Skeletal muscle satellite cell (primary cell): ENCODE data around the gene MCC.

Source experiments
- H3K27me3 ChIP-seq: 2 replicates; pipeline ENCODE4 v1.7.0; 2013; ENCODE audit warnings: low read length; ENCODE audit not compliant: control insufficient read depth, insufficient read depth
- H3K36me3 ChIP-seq: 2 replicates; pipeline ENCODE4 v1.7.0; 2013; ENCODE audit warnings: mild to moderate bottlenecking, control low read depth, low read length; ENCODE audit not compliant: insufficient read depth
- H3K4me1 ChIP-seq: 2 replicates; pipeline ENCODE4 v1.7.0; 2013; ENCODE audit warnings: low read length; ENCODE audit not compliant: control insufficient read depth, insufficient read depth
- H3K4me2 ChIP-seq: 2 replicates; pipeline ENCODE4 v1.7.0; 2013; ENCODE audit warnings: mild to moderate bottlenecking, low read length
- H3K4me3 ChIP-seq: 2 replicates; pipeline ENCODE4 v1.7.0; 2013; ENCODE audit warnings: low read length
- H3K9ac ChIP-seq: 2 replicates; pipeline ENCODE4 v1.7.0; 2013; ENCODE audit warnings: mild to moderate bottlenecking, low read depth, low read length, moderate library complexity
- H3K9me3 ChIP-seq: replicated peaks from 2 replicates; pipeline ENCODE4 v1.7.0; 2013; ENCODE audit warnings: mild to moderate bottlenecking, control low read depth, low read length

MCC gene

GRCh38 chr5:113513384-113514288 lies 25.4 kb upstream of the MCC start, which contains the start of gene YTHDC2:
YTHDC2 (plus strand) TSS chr5:113513694; CDS start chr5:113513896, 202 bp downstream.
- Histone ChIP-seq H3K27me3 (no peaks in the 10 kb centered on the region), H3K9ac (peak within 1 kb of the TSS; percentile 97), H3K4me1 (peaks cover 17% of the 10 kb centered on the region), H3K4me3 (peak within 1 kb of the TSS; percentile 89), H3K9me3 (no peaks in the 10 kb centered on the region), H3K4me2 (peak within 1 kb of the TSS; percentile 94), H3K36me3 (no peaks in the 10 kb centered on the region)

- Histone ChIP-seq H3K36me3 (no peaks in the 10 kb centered on the region), H3K27me3 (no peaks in the 10 kb centered on the region), H3K4me3 (no peak overlapping the region), H3K9ac (no peak overlapping the region), H3K9me3 (no peaks in the 10 kb centered on the region), H3K4me1 (peaks cover 20% of the 10 kb centered on the region), H3K4me2 (no peak overlapping the region)
These were observed 24.1 kb upstream of the MCC start for GRCh38 chr5:113512341-113512740.

GRCh38 chr5:113510836-113511451 lies 22.7 kb upstream of the MCC start:
- no peaks in the 10 kb centered on the region for H3K9me3 ChIP-seq
- H3K36me3 ChIP-seq: no peaks in the 10 kb centered on the region
- H3K9ac ChIP-seq: no peak overlapping the region
- no peak overlapping the region for H3K4me2 ChIP-seq
- H3K27me3 ChIP-seq: no peaks in the 10 kb centered on the region
- peaks cover 20% of the 10 kb centered on the region for H3K4me1 ChIP-seq
- H3K4me3 ChIP-seq: no peak overlapping the region

DNA sequence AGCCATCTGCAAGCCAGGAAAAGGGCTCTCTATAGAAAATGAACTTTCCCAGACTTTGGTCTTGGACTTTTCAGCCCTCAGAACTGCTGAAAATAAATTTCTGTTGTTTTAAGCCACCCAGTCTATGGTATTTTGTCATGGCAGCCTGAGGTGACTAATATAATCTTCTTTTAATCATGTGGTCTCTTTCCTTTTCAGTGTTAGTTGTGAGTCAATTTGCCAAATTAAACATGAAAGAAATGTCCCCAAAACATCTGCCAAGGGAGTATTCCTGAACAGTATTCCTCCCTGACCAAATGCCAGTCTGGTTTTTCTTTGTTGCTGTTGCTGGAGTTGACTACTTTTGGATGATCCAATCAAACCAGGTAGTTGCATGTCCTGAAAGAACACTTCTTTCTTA lies 20.5 kb upstream of the MCC start:
- Histone ChIP-seq H3K9ac (no peak overlapping the region), H3K27me3 (no peaks in the 10 kb centered on the region), H3K4me1 (peaks cover 8% of the 10 kb centered on the region), H3K4me3 (no peak overlapping the region), H3K4me2 (no peak overlapping the region), H3K9me3 (no peaks in the 10 kb centered on the region), H3K36me3 (no peaks in the 10 kb centered on the region)

DNA sequence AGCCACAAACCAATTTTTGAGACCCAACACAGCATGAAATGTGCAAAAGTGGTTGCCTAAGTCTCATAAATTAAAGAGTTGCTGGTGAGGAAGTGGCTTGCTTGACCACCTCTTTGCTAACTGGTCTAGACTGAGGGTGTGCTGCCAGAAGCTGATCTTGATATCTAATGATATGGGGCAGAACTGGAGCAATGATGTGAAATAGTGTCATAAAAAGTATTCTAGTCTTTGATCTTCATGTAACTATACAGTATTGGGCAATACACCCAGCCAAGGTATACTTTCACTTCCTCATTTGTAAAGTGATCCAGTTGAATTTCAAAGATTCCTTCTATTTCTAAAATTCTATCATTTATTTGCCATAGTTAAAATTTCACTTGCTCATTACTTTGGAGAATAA lies 19.3 kb upstream of the MCC start:
- no peak overlapping the region for H3K9ac ChIP-seq
- H3K9me3 ChIP-seq: no peaks in the 10 kb centered on the region
- H3K27me3 ChIP-seq: no peaks in the 10 kb centered on the region
- no peak overlapping the region for H3K4me2 ChIP-seq
- no peak overlapping the region for H3K4me3 ChIP-seq
- peaks cover 8% of the 10 kb centered on the region for H3K4me1 ChIP-seq
- H3K36me3 ChIP-seq: no peaks in the 10 kb centered on the region

DNA sequence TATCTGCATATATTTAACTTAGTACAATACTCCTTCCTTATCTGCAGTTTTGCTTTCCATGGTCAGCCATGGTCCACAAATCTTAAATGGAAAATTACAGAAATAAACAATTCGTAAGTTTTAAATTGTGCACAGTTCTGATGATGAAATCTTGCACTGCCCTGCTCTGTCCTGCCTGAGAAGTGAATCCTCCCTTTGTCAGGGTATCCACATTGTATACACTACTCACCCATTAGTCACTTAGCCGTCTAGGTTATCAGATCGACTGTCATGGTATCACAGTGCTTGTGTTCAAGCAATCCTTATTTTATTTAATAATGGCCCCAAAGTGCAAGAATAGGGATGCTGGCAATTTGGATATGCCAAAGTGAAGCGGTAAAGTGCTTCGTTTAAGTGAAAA lies 16.9 kb upstream of the MCC start:
- Histone ChIP-seq H3K4me2 (no peak overlapping the region), H3K9ac (no peak overlapping the region), H3K9me3 (no peaks in the 10 kb centered on the region), H3K27me3 (no peaks in the 10 kb centered on the region), H3K36me3 (no peaks in the 10 kb centered on the region), H3K4me1 (peaks cover 8% of the 10 kb centered on the region), H3K4me3 (no peak overlapping the region)

DNA sequence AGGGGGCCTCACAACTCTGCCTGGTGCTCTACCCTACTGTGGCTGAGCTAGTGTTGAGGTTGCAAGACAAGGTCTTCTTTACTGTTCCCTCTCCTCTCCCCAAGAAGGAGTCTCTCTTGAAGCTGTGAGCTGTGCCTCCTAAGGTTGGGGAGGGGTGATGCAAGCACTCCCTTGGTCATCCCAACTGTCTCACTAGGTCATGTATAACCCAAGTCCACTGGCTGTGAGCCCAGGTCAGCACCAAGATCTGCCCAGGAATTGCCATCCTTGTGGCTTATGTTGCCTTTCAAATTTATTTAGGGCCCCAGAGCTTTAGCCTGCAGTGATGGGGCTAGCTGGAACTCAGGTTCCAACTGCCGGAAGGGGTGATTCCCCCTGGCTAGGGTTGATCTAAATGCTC lies 14.9 kb upstream of the MCC start:
- Histone ChIP-seq H3K4me3 (no peak overlapping the region), H3K9ac (no peak overlapping the region), H3K4me1 (no peaks in the 10 kb centered on the region), H3K9me3 (no peaks in the 10 kb centered on the region), H3K36me3 (no peaks in the 10 kb centered on the region), H3K4me2 (no peak overlapping the region), H3K27me3 (no peaks in the 10 kb centered on the region)

- Histone ChIP-seq H3K4me2 (no peak overlapping the region), H3K4me1 (no peaks in the 10 kb centered on the region), H3K9me3 (no peaks in the 10 kb centered on the region), H3K9ac (no peak overlapping the region), H3K27me3 (no peaks in the 10 kb centered on the region), H3K36me3 (no peaks in the 10 kb centered on the region), H3K4me3 (no peak overlapping the region)
These were observed 13.8 kb upstream of the MCC start for GRCh38 chr5:113502073-113502472.

GRCh38 chr5:113495422-113495841 lies 7.2 kb upstream of the MCC start:
- Histone ChIP-seq H3K4me1 (peaks cover 4% of the 10 kb centered on the region), H3K36me3 (no peaks in the 10 kb centered on the region), H3K4me2 (no peak overlapping the region), H3K4me3 (no peak overlapping the region), H3K9ac (no peak overlapping the region), H3K27me3 (no peaks in the 10 kb centered on the region), H3K9me3 (peaks cover 5% of the 10 kb centered on the region)

DNA sequence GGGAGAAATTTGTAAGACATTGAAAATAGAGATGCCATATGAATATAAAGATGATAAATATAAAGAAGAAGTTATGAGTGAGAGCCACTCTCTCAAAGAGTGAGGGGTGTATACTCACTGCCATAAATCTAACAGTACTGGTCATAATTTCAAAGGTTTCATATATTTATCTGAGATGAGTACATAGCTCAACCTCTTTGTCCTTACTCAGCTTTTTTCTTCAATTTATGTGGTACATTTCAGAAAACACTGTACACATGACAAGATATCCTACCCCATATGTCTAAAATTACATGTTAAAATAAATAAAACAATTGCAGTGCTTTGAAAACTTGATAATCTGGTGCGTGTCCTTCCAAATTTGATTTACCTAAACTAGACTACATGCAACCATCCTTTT lies 5.2 kb upstream of the MCC start:
- no peak overlapping the region for H3K9ac ChIP-seq
- H3K4me2 ChIP-seq: no peak overlapping the region
- no peaks in the 10 kb centered on the region for H3K36me3 ChIP-seq
- peaks cover 19% of the 10 kb centered on the region for H3K4me1 ChIP-seq
- no peak overlapping the region for H3K4me3 ChIP-seq
- H3K27me3 ChIP-seq: no peaks in the 10 kb centered on the region
- H3K9me3 ChIP-seq: peaks cover 6% of the 10 kb centered on the region

DNA sequence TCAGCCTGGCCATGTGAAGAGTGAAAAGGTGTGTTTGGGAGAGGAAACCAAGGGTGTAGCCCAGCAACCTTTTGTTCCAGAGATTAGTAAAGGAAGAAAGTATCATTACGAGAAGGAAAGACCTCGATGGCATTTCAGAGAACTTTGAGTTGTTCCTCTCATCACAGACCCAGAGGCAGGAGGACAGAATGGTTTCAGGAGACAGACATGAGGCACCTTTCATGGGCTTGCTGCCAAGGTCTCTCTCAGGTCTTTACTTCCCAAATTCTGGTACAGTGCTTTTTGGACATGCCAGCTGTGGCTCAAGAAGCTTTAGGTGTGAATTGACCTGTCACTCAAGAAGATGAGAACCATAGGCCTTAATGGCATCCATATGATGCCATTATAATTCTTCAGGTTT lies 2.8 kb upstream of the MCC start:
- H3K9ac ChIP-seq: no peak overlapping the region
- H3K9me3 ChIP-seq: peaks cover 6% of the 10 kb centered on the region
- H3K27me3 ChIP-seq: no peaks in the 10 kb centered on the region

More for the DNA sequence above, 2.8 kb upstream of the MCC start:
- Histone ChIP-seq H3K4me2 (no peak overlapping the region), H3K4me1 (peaks cover 24% of the 10 kb centered on the region), H3K36me3 (no peaks in the 10 kb centered on the region), H3K4me3 (no peak overlapping the region)
